C1 segment of cervical spinal cord (tissue), 14 donors: ENCODE measurements around the gene NOTCH1.
A peak's percentile ranks its signal among the peaks of the same experiment; 100 is the strongest.

ENCODE experiments used
- DNase-seq, 14 donors: peaks; one replicate each; lab custom pipeline; 2025; lab: John Stamatoyannopoulos, UW

NOTCH1 gene

DNA sequence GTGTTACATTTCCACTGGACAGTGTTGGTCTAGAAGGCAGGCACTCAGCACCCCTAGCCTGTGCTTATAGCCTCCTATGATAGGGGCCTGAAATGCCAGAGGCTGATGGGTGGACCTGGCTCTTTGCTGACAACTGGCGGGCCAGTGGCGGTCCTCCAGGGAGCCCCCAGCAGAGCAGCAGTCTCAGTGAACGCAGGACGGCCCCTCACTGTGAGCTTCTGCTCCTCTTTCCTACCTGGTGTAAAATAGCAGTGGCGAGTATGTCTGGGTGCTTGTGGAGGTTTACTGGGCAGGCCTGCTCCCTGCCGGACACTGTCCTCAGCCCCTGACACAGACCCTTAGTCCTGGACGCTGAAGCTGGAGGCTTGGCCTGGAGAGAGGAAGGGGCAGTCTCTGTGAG is 59.7 kb downstream of the NOTCH1 start:
- DNase-seq: no peak

DNA sequence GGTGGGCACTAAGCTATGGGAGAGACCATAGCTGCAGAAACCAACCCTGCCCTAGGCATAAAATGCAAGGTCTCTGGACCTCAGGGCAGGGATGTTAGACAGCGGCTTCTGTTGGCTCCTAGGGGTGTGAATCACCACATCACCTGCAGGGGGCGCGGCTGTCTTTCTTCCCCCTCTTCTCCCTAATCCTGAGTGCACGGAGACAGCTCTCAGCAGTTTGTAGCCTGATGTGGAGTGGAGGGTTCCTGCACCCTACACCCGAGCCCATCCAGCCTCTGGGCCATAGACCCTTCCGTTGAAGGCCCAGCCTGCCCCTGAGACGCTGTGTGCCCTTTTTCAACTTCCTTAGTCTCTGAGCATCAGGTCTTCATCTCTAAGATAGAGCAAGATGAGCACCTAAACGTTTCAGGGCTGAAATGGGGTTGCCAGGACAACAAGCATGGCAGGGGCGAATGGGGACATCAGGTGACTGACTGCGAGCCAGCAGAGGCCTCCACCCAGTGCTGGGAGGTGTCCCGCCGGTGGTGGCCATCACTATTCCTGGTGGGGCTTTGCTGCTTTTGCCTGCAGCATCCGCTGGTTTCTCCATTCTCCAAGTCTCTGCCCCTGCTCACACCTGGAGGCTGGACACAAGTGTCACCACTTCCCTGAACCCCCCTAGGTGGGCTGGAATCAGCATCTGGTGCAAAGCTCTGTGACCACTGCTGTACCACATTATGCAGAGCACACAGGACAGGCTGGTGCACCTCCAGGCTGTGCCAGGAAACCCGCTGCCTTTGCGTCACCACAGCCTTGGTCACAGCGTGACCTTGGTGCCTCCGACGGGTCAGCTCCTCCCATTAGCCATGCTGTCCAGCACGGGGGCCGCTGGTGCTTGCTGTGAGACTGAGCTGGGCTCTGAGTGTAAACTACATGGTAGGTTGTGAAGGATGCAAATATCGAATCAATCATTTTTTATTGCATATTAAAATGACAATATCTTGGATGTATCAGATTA is 60.5 kb downstream of the NOTCH1 start:
- DNase-seq: peak in 13 of 14 donors; percentile 24 to 81 (median 55)

DNA sequence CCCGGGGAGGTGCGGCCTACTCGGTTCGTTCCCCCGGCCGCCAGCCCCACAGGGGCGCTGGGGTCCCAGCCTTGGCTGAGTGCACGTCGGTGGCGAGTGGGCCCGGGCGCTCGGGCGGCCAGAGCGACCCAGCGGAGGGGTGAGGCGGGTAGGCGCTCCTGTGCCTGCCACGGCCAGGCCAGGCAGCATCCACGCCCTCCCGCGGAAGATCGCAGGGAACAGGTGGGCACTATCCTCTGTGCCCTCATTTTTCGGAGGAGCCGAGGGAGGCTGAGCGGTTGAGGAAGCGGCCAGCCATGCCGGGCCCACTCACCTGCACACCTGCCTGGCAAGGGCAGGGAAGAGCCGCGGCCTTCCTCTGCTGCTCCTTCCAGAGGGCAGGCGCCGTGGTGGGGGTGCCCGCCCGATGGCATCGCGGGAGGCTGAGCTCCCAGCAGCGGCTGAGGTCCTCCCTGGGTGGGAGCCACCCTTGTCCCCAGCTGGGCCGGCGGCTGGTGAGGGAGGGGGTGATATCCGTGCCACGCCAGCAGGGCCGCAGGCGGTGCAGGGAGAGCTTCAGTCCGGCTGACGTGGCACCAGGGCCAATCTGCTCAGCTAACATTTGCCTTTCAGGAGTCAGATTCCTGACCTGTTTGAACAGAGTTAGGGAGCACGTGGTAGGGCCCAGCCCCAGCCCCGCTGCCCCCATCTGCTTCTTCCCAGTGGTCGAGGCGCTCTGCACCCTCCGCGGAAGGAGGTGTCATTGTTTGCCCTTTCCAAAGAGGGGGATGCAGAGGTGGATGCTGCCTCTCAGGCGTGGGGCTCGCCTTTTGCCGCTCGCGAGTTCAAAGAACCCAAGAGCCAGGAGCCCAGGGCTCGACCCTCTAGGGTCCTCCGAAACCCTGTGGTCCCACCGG is 61.4 kb downstream of the NOTCH1 start:
- peak in 1 of 14 donors; percentile 58 for DNase-seq

DNA sequence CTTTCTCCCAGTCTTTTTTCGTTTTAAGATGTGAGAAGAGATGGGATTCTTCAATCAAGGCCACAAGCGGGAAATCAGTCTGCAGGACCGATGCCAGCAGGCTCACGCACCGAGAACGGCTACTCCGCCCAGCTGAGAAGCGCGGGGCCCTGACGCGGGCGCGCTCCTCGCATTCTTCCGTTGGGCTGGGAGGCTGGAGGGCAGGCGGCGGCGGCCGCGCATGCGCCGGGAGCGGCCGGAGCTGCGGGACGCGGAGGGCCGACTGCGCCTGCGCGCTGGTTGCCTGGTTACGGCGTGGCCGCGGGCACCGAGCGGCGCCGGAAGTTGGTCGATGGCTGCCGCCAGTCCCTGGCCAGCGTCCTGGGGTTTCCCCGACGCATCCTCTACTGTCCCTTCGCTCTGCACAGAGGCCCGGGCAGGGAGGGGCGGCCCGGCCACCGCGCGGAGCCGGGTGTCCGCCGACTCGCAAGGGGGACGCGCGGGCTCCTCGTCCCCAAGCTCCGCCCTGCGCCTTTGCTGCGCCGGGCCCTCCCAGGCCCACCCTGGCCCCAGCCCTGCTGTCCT is 62.2 kb downstream of the NOTCH1 start:
- peak; percentile 73 to 97 (median 92) for DNase-seq

DNA sequence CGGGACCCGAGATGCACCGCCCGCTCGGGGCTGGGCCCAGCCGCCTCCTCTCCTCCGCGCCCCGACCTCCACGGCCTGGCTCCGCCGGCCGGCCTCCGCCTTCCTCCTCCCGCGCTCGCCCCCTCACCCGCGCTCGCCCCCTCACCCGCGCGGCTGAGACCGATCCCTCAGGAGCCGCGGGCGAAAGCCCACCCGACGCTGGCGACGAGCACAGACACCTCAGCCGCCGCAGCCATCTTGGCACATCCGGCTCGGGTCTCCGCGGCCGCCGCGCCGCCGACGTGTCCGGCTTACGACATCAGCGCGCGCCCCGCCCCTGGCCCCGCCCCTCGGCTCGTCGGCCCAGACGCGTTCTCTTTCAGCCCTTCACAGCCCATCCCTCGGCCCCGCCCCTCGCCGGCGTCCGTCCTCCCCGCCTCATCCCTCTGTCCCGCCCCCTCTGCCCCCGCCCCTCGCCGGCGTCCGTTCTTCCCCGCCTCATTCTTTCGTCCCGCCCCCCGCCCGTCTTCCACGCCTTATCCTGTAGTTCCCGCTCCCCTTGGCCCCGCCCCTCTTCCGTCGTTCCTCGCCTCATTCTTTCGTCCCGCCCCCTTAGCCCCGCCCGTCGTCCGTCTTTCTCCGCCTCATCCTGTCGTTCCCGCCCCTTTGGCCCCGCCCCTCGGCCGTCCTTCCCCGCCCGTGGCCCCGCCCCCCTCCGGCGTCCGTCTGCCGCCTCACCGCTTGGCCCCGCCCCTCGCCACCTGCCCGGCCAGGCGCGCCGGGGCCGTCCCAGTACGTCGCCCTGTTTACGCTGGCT is 62.9 kb downstream of the NOTCH1 start, which contains the start of gene SEC16A:
SEC16A (minus strand) TSS at position 248 of the 796 bp plus-strand sequence. CDS start 5,425 bp downstream, outside the sequence.
- DNase-seq: peak; percentile 85 to 100 (median 99)

DNA sequence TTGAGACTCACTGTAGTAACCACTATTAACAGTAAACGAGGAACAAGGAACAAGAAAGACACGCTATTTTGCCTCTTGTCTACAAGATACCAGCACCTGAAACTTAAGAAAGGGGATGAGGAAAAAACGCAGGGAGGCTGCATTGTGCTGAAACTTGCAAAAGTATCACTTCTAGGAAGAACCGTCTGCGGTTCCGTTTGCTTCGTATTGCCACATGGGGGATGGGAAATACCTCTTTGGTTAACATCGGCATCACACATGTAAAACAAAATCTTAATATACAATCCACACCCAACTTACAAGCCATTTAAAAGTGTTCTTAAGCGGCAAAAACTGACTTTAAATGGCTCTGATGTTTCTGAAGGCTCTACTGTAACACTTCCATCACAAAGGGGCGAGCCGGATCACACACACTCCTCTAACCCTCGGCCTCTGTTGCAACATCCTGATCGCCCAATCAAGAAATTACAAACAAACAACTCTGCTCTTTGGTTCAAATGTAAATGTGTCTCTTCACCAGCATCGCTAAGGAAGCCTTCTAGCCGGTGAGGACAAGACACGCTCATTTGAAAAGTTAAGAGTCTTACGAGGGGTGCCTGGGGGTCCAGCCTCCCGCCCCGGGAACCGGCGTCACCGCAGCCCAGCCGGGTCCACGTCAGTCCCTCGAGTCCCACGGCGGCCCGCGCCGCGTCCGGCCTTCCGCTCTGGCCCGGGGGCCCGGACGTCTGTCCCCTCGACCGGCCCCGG is 63.6 kb downstream of the NOTCH1 start:
- DNase-seq: no peak

DNA sequence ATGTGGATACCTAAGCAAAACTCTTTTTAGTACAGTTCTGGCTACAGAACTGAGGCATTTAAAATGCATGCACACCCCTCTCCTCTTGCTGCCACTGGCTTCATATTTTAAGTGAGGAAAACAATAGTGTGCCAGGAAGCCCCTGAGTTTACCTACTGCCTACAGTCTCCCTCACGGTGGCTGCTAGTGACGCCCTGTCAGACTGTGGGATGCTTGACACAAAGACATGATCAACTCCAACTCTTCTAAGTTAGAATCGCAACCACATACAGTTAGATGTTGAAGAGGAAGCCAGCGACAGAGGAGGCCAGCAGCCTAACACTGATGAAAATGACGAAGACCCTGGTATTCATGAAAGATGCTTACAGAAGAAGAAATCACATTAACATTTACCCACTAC is 64.3 kb downstream of the NOTCH1 start:
- no peak for DNase-seq

DNA sequence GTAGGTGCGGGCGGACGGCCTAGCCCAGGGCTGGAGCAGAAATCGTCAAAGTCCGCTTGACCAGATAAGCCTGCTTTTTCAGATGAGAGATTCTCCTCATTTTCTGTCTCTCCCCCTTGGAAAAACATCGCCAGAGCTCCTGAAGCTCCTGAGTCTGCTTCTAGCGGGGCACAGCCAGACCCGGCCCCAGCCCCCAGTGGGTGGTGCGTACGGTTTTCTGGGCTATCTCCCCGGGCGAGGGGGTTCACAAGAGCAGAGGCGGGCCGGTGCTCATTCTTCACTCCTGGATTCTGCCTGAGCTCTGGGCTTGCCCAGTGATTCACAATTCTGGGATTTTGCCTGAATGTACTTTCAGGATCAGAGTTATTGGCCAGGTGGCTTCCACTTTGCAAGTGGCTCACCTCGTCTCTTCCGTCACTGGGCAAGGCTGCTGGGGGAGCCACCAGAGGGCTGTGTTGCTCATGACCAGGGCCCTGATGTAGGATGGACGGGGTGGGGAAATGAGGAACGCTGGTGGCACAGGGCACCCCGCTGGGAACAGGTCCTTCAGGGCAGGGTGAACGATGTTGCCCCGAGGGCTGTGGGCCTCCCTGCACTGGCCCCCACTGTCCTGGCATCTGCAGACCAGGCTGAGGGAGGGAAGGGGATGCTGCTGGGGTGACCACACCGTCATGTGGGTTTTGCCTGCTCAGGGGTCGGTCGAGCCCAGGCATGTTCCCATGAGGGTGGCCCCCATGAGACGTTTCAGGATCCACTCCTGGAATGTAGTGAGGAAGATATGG is 69.3 kb downstream of the NOTCH1 start:
- DNase-seq: no peak

DNA sequence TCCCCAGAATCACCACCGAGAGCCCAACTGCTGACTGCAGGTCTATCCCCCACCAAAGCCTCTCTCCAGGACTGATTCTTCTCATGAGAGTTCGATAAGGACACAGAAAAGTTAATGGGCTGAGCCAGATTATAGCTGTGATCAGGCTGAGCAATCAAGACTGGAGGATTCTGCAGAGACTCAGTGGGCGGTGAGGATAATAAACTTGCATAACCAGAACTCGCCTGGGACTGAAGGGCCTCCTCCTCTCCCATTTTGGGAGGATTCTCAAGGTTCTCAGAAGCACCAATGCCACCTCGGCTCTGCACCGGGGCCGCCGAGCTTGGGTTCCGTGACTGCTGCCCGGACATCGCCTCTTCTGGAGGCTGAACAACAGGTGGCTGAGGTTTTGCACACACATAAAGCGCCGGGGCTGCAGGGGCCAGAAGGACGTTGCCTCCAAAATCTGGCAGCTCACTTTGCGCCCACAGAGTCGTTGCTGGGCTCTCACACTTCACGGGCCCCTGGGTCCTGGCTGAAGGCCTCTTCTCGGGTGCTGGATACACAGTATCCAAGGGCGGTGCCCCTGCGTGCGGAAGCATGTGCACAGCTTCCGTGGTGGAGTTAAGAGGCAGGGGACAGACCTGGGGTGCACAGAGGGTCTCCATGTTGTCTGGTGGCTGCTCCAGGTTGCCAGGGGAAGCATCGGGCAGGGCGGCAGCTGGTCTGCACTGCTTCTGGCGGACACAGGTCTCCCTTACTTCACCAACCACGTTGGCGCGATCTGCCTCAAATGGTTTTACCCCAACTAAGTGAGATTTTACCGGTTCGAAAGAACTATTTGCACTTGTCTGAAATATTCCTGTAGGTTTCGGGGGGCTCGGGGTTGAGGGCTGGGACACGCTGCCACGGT is 70.6 kb downstream of the NOTCH1 start:
- no peak for DNase-seq

DNA sequence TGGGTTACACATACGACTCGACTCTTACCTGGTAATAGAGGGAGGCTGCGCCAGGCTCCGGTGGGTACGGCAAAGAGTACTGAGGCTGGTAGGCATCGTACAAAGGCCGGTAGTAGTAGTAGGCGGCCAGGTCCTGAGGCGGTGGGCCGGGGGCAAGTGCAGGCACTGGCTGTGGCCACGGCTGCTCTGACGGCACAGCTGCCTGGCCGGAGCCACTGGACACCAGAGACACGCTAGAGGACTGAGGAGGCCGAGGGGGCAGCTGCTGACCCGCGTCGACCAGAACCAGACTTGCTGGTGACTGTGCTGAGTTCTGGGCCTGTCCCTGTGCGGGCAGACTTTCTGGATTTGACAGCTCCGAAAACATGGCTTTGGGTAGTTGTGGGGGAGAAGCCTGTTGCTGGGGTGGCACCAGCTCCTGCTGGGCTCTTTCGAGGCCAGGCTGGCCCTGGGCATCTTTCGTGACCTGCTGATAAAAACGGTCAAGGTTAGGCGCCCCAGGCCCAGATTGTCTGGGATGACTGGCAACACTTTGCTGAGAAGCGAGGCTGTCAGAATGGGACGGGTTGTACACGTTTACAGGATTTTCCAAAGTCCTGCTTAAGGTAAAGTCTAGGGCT is 71.7 kb downstream of the NOTCH1 start:
- DNase-seq: no peak

DNA sequence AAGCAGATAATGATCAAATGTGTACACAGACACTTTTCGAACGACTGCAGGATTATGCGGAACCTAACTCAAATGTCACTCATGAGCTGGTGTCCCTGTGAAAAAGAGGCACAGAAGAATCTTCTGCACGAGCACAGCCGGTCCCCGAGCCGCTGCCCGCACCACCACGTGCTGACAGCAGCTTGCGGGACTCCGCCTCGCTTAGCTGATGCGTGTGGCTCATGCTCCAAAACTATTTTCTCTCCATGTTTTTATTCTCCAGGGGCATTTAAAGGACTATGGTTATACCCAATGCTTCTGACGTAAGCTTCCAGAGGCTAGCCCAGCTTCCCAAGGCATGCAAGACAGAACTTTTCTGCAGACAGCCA is 72.5 kb downstream of the NOTCH1 start:
- no peak for DNase-seq

DNA sequence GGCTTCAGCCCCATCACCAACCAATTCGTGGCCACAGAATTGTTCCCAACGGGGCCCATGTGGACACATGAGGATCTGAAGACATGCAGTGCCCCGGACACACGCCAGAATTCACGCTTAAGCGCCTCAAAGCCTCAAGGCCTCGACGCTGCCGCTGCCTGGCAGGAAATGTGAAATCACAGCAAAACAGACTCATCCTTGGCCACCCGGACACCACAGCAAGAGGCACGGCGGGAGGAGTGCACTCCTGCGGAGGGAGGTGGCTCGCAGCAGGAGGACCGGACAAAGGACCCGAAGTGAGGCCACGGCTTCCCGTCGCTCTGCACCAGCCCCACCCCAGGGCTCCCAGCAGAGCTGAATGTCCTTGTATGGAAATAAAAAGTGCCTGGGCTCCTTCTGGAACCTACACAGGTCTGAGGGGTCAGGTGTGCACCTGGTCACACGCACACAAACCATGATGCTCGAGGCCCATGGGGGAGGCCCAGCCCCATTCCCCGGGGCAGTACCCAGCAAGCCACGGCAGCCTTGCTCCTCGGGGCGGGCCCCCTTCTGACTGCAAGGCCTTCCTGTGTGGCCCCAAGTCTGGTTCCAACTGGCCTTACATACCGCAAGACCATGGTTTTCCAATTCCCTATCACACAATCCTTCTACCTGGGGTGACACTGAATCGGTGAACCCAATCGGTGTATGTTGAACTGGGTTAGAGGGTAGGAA is 73.1 kb downstream of the NOTCH1 start:
- DNase-seq: no peak

DNA sequence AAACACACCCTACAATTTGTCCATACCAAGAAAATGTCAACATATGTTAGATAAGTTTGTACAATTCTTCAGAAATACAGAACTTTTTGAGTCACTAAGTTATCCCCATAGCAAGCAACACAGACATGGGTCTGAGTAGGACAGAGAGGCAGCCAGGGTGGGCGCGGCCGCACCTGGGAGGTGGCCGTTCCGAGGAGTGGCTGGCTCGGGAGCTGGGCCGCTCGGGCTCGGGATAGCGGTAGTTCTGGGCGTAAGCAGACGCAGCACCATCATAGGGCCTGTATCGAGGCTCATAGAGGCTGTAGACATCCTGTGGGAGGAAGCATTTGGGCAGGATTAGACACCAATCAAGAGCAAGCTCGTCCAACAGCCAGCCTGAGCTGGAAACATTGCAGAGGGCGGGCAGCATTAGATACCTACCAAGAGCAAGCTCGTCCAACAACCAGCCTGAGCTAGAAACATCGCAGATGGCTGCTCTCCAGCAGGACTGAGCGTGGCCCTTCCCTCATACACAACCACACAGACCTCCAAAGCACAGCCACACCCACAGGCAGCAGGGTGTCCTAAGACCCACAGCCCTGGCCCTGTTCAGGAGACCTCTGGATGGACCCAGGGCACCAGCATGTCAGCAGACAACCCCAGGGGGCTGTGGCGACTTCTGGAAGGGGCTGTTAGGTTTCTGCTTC is 73.9 kb downstream of the NOTCH1 start:
- no peak for DNase-seq

DNA sequence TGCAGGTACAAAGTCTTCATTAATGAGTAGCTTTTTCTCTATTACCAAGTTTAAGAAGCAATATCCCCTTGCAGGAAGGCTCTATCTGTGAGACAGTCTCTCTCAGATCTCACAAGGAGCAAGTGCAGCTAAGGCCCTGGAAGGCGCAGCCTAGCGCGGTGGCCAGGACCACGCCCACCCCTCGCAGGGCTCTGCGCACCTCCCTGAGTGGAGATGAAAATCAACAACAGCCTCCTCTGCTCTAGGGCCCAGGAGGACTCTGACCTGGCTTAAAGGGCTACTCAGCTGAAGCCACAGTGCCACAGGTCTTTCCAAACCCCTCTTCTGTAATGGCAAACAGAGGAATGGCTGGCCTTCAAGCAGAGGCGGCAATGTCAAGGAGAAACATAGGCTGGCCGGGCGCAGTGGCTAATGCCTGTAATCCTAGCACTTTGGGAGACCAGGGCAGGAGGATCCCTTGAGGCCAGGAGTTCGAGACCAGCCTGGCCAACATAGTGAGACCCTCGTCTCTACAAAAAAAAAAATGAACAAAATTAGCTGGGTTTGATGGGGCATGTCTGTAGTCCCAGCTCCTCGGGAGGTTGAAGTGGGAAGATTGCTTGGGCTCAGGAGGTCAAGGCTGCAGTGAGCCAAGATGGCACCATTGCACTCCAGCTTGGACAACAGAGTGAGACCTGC is 74.9 kb downstream of the NOTCH1 start:
- DNase-seq: no peak

DNA sequence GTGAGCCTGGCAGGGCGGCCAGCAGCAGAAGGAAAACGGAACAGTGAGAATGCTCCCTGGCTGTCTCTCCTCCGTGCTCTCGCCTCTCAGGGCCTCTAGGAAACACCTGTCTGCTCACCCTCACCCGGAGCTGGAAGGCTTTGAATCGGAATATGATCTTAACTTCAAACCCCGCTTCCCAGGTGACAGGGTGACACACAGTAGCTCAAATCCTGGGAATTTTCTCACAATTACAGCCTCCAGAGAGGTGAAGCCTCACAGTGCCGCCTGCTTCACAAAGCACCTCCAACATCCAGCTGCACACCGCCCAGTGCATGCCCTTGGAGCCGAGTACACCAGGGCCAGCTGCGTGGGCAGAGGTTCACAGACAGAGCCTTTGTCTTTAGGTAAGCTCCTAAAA is 75.5 kb downstream of the NOTCH1 start:
- DNase-seq: no peak

DNA sequence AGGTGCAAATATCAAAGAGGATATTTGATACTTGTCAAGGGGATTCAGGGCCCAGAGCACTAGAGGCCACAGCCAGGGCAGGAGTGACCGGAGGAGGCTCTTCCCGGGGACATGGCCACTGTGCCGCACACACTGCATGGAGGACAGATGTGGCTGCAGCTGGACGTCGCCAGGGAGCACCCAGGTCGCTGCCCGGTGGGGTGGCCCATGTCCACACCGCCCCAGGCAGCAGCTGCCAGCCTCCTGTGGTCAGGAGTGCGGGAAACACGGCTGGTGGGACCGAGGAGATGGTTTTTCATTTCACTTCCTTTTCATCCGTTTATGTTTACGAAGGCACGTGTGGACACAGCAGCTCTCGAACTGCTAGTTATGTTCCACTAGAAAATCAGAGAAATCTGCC is 78.1 kb downstream of the NOTCH1 start:
- no peak for DNase-seq
